ENCODE measurements around the gene DEPP1. TPM values are rescaled to one million over a fixed set of nuclear protein-coding genes. Genes with fewer than 3 reads are reported as not detected.

The DEPP1 gene
- total RNA-seq, 1 donor from 2014 or later: 25.7 TPM

GRCh38 chr10:44928462-44928861, 50.1 kb downstream of the DEPP1 start:
- H3K4me3 Mint-ChIP-seq: no peak overlapping the region
- no peak for TF ChIP-seq CTCF (conservative IDR thresholded peaks at IDR 0.05)
- peaks cover 4% of the 10 kb centered on the region for H3K27me3 Mint-ChIP-seq
- DNase-seq (ENCODE audit: extremely low spot score, unreplicated experiment): peak; percentile 10
- H3K36me3 Mint-ChIP-seq: no peaks in the 10 kb centered on the region
- no peaks in the 10 kb centered on the region for H3K4me1 Mint-ChIP-seq (ENCODE audit: unreplicated experiment)
- no peaks in the 10 kb centered on the region for H3K9me3 Mint-ChIP-seq
- H3K27ac Mint-ChIP-seq: no peak overlapping the region

GRCh38 chr10:44927352-44927751, 51.3 kb downstream of the DEPP1 start:
- H3K4me3 Mint-ChIP-seq: no peak overlapping the region
- no peaks in the 10 kb centered on the region for H3K36me3 Mint-ChIP-seq
- no peaks in the 10 kb centered on the region for H3K4me1 Mint-ChIP-seq (ENCODE audit: unreplicated experiment)
- no peak overlapping the region for H3K27ac Mint-ChIP-seq
- no peak for TF ChIP-seq CTCF (conservative IDR thresholded peaks at IDR 0.05)
- no peaks in the 10 kb centered on the region for H3K9me3 Mint-ChIP-seq
- DNase-seq (ENCODE audit: extremely low spot score, unreplicated experiment): peak; percentile 37
- peaks cover 4% of the 10 kb centered on the region for H3K27me3 Mint-ChIP-seq

GRCh38 chr10:44926751-44927351, 51.8 kb downstream of the DEPP1 start:
- Mint-ChIP-seq H3K4me1 (ENCODE audit: unreplicated experiment) (no peaks in the 10 kb centered on the region), H3K9me3 (no peaks in the 10 kb centered on the region), H3K4me3 (no peak overlapping the region), H3K27me3 (peaks cover 4% of the 10 kb centered on the region), H3K27ac (no peak overlapping the region), H3K36me3 (no peaks in the 10 kb centered on the region)
- TF ChIP-seq CTCF (conservative IDR thresholded peaks at IDR 0.05): no peak
- no peak for DNase-seq (ENCODE audit: extremely low spot score, unreplicated experiment)

Other genes starting within 250 kb of the DEPP1 start
- gene TMEM72, start 67.5 kb downstream of the DEPP1 start, total RNA-seq (ENCODE audit: low replicate concordance): 0.40 and 1.2 TPM in 2 replicates
- 22.7 and 27.9 TPM in 2 replicates for gene RASSF4, start 19.0 kb downstream of the DEPP1 start, total RNA-seq (ENCODE audit: low replicate concordance)
- 23.5 and 39.0 TPM in 2 replicates for gene ZNF22, start 22.1 kb upstream of the DEPP1 start, total RNA-seq (ENCODE audit: low replicate concordance)